Anterior cingulate cortex (tissue), 58 donors: ENCODE results near the gene PYGB.

Experiments
- DNase-seq, 58 donors: peaks; one replicate each; lab custom pipeline; 2025; lab: John Stamatoyannopoulos, UW

Gene PYGB

DNA sequence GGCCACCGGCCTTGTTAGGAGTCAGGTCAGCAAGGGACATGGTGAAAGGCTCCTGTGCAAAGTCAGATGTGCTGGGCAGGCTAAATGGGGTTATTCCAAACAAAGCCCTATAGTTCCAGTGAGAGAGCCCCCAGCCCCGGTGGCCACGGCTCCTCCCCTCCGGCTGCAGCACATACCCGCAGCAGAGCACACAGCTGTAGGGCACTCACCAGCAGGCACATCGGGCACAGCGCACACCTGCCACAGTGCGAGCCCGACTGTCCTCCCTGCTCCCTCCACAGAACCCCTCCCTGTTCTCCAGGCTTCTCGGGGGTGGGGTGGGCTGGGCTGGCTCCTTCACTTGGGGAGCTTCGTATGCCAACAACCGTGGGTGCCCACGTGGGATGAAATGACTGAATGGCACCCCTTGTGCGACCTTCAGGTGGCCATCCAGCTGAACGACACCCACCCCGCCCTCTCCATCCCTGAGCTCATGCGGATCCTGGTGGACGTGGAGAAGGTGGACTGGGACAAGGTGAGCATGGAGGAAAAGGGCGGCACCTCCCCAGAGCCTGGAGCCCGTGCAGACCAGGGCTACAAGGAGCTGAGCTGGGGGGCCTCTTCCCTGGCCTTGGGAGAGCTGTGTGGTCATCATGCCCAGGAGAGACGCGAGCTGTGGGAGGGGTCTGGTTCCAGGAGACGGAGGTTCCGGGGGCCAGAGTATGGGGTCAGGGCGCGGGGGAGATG is 30.9 kb downstream of the PYGB start:
- no peak for DNase-seq

DNA sequence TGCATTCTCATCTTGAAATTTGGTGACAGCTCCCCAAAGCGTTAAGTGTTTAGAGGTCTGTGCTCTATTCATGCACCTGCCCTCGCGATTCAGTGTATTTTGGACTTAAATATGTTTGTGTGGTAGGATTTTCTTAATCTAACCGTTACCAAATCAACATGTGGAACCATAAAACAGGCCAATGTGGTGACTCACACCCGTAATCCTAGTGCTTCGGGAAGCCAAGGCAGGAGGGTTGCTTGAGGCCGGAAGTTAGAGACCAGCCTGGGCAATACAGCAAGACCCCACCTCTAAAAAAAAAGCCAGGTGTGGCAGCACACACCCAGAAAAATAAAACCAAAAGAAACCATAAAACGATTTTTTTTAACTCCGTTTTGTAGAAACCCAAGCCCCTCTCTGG is 31.5 kb downstream of the PYGB start:
- no peak for DNase-seq

DNA sequence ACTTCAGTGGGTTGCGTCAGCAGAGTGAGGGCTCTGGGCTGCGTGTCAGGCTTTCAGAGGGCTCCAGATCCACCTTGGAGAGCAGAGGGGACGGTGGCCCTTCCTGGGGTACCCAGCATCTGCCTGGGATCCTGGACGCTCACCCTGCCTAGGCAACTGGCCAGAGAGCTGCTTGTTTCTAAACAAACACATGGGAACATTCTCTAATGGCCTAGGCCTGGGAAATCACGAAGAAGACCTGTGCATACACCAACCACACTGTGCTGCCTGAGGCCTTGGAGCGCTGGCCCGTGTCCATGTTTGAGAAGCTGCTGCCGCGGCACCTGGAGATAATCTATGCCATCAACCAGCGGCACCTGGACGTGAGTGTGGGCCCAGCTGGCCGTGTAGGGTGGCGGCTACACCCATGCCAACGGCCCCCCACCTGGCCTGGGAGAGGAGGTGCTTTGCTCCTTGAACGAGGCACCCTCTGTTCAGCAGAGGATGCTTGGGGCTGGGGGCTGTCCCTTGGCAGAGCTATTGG is 32.2 kb downstream of the PYGB start:
- no peak for DNase-seq

DNA sequence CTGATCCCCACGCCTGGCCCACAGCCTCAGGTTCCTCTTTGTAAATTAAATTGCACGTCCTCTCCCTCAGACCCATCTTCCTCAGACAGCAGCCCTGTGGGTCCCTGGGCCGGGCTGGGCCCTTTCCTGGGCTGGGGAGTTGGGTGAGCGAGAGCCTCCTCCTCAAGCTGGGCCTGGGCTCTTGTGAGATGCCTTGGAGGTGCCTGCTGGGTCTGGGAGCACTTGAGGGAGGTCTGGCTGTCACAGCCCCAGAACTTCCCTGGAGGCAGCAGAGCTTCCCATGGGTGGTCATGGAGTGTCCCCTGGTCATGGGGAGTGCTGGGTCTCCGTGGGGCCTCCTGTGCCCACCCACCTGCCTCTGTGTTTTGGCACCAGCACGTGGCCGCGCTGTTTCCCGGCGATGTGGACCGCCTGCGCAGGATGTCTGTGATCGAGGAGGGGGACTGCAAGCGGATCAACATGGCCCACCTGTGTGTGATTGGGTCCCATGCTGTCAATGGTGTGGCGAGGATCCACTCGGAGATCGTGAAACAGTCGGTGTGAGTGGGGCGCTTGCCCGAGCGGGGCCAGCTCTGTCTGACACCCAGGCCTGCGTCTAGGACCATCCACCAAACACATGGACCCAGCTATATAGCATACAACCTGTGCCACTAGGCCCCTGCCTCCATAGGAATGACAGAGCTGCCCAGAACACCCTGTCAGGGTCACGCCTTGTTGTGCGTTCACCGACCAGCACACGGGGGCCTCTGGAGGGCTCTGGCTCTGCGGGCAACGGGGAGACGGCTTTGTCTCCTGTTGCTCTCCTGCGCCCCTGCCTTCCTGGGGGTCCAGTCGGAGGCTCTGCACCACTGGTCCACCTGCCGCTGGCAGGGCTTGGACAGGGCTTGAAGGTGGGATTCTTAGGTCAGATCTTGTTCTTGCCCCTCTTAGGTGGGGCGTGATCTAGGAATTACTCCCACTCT is 33.0 kb downstream of the PYGB start:
- no peak for DNase-seq

DNA sequence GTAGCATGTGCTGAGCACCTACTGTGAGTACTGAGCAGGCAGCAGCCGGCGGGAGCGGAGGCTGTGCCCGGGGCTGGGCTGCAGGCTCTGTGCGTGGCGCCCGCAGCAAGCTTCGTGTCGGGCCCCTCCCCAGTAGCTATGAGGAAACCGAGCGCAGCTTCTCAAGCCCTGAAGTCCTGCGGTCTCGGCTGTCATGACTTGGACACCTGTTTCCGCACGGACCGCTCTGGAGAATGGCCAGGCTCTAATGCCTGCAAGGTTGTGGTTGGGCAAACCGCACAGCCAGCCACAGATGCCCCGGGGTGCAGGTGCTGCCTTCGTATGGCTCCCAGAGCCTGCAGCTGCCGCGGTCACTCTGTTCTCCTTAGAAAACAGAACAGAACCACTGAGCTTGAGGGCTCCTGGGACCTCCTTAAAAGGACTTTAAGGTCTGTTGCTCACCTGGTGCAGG is 33.7 kb downstream of the PYGB start:
- DNase-seq = no peak

DNA sequence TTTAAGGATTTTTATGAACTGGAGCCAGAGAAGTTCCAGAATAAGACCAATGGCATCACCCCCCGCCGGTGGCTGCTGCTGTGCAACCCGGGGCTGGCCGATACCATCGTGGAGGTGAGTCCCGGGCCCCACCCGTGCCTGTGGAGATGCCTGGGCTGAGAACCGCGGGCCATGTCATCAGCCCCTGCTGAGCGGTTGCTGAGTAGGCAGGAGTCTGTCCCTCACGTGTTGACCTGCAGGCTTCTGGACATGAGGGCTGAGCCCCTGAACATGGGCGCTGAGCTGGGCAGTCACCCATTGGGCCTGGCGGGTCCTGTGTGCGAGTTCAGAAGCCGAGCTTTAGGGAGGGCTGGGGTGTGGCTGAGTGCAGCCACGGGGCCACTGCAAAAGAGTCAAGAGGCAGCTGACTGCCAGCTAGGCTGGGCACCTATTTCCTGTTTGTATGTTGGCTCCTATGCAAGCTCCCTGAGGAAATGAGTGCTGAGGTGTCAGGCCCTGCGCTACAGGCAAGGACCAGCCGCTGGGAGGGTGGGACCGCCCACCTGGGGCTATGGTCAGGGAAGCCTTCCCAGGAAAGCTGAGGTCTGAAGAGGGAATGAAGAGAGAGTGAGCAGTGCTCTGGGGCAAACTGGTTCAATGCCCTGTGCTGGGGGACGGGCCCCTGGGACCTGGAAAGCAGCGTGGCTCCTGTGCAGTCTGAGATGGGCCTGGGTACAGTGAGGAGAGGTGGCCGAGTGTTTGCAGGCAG is 34.3 kb downstream of the PYGB start:
- DNase-seq = no peak

DNA sequence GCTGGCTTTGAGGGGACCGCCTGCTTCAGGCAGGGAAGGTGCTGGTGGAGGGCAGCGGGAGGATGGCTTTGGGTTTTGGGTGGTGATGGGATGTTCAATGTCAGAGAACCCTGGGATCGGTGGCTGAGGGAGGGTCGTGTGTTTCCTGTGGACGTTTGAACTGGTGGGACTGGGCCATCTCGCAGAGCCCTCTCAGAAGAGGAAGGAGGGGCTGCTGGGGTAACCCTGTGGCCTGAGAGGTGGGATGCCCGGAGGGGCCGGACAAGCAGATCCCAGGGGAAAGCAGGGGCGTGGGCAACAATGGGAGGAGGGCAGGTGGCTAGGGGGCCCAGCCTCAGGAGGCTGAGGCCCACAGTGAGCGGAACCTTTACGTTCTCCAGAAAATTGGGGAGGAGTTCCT is 34.9 kb downstream of the PYGB start:
- no peak for DNase-seq

DNA sequence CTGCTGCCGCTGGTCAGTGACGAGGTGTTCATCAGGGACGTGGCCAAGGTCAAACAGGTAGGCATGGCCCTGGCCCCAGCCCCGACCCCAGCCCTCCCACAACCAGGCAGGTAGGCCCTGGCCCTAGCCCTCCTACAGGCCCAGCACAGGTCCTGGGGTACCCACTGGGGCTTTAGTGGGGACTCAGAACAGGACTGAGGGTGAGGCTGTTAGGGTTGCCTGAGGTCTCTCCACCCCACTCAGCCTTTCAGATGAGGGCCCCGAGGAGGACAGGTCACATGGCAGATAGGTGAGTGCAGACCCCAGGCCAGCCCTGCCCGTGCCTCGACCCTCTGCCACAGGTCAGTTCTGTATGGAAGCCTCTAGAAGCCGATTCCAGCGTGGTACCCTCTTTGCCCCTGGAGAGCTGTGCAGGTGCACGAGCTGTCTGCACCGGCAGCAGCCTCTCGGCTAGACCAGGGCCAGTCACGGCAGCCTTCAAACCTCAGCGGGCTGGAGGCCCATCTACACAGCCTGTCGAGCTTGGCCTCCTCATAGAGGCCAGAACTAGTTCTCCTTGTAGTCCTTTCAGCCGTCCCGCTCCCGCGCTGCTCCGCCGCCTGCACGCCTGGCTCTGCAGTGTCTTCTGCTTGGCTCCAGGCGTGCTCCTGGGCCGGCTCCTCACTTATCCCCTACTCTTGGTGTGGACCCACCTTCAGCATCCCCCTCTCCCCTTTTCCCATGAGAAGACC is 35.5 kb downstream of the PYGB start:
- no peak for DNase-seq

DNA sequence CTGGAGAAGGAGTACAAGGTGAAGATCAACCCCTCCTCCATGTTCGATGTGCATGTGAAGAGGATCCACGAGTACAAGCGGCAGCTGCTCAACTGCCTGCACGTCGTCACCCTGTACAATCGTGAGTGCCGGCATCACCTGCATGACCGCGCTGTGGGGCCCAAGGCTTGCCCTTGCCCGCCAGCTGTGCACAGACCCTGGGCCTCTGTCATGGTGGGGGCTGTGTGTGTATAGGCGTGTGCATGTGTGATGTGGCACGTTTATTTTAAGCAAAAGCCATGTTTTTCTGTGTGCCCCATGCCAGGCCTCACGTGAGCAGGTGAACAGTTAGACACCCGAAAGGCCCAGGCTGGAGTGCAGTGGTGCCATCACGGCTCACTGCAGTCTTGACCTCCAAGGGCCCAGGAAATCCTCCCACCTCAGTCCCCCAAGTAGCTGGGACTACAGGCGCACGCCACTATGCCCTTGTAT is 36.3 kb downstream of the PYGB start:
- no peak for DNase-seq

DNA sequence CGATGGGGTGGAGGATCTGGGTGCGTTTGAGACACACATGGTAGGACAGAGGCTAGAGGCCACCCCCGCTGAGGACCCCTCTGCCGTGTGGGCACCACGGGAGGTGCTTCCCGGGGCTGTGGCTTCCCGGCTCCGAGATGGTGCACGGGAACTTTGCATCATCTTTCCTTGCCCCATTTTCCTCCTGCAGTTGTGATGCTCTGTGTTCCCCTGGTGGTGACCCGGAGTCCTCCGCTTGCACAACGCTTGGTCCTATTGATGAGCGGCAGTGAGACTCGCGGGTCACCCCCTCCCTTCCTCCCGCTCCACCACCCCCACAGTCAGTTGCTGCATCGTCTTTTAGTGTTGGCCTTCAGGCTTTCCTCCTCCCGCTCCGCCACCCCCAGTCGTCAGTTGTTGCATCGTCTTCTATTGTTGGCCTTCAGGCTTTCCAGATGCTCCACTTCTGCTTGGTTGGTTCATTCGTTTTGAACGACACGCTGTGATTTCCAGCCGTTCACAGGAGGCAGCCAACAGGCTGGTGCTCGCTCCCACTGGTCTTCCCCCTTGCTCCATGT is 37.3 kb downstream of the PYGB start:
- DNase-seq = peak in 1 of 58 donors; percentile 31

DNA sequence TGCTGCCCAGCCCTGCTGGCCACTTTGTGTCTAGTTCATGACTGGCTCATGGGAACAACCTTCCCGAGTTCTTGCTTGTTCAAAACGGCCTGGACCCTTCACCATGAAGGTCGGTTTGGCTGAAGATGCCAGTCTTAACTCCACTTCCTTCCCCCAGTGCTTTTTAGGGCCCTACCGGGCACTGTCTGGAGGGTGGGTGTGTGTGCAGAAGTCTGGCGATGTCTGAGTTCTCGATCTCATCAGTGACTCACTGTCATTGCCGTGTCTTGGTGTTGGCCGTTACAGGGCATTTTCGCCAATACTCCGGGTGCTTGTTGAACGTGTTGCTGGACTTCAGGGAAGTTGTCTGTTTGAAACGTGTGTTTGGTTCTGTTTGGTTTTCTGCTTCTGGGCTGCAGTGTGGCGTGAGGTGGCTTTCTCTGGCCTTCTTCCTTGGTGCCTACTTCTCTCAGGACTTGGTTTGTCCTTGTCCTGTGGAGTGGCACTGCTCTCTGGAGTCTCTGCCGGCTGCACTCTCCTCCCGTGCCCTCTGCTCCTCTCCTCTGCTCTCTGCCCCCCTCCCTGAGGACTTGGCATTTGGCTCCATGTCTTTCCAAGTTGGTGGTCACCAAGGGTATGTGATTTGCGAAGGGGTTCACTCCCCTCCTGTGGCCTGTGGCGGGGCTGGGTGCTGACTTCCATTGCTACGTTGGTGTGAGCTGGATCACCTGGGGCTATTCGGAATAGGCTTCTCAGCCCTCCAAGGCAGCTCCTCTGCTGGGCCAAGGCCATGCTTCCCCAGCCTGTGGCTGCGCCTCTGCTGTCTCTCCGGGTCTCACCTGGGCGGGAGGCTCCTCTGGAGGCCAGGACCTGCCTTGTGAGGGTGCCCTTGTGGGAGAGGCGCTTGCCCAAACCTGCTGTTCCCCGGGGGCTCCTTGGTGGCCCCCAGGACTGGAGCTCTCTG is 38.2 kb downstream of the PYGB start:
- no peak for DNase-seq

DNA sequence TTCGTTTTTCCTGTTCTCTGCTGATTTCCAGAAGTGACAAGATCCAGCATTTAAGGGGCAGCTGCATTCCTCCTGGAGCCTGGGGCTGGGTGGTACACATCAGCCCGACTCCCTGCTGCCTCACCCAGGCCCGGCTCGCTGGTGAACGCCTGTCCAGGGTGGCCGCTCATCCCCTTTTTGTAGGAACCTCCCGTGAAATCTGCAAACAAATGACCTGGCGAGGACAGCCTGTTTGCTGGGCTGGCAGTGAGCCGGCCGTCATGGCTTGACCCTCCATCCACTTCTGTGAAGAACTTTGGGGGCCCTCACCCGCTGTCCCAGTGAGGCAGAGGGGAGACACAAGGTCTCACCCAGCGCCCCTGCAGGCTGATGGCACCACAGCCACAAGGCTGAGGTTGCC is 39.0 kb downstream of the PYGB start:
- DNase-seq = no peak

DNA sequence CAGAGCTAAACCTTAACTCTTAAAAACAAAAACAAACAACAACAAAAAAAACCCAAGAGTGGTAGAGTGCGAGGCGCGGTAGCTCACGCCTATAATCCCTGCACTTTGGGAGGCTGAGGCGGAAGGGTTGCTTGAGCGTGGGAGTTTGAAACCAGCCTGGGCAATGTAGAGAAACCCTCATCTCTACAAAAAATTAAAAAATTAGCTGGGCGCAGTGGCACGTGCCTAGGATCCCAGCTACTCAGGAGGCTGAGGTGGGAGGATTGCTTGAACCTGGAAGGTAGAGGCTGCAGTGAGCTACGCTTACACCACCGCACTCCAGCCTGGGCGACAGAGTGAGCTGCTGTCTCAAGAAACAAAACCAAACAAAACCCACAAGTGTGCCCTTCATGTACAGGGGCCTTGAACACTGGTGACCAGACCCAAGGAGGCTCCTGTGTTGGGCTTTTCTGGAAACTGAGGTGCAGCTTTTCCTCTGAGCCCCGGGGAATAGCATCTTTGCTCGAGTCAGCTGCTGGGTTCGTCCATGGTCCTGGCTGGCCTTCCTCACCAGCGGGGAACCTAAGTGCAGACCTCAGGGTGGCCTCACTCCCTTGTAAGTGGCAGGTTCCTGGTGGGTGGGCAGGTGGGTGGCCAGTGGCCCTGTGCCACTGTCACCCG is 39.9 kb downstream of the PYGB start:
- DNase-seq = no peak

DNA sequence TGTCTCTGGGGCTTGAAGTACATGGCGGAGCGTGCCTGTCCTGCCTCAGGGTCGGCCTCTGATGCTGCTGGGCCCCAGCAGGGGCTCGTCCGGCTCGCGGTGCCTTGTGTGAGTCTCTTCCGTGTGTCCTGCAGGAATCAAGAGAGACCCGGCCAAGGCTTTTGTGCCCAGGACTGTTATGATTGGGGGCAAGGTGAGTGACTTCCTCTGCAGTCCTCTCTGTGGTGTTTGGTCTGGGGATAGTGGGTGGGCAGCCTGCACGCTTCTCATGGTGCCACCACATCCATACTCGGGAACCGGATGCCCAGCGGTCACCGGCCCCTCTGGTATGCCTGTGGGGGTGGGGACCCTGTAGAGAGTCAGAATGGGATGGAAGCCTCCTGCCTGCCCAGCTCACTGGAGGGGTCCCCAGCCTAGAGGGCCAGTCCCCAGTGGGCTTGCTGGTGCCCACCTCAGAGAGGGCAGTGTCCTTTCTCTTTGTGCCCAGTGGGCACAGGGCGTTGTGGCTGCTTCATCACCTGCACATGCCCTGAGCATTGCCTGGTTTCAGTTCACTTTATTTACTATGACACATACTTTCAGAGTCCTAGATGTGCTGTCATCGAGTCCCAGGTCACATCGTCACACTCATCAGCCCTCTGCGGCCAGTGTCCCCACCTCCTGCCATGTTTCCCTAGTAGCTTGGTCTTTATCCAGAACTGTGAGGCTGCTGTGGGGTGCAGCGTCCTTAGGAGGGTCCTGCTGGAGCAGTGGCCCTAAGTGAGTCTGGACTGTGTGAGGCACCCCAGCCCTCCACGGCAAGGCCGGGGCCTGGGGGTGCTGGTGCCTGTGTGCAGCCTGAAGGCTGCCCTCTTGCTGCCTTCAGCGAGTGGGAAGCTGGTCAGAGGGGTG is 40.7 kb downstream of the PYGB start:
- no peak for DNase-seq

DNA sequence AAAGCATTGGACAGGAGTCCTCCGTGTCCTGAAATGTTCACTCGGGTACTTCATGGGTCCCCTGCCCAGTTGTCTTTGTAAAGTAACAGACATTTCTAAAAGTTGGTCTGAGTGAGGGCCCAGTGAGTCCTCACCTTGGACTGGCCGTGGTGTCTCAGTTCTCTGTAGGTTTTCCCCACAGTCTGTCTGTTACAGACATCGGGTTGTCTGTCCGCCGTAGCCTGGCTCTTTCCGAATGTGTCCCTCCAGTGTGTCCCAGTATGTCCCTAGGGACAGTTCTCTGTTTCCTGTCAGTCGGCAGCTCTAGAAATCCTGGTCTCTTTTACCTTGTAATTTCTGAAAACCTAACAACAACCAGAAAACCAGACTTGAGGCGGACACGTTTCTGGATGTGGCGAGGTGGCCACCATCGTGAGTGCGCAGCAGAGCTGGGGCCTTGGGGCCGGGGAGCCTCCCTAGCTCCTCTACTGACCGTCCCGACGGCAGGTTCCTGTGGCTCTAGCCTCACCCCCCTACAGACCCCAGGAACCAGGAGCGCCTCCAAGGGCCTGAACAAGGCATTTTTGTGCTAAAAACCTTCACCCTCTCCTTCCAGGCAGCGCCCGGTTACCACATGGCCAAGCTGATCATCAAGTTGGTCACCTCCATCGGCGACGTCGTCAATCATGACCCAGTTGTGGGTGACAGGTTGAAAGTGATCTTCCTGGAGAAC is 42.2 kb downstream of the PYGB start:
- no peak for DNase-seq
